Measurements from ENCODE around the gene EP400. TPM values are rescaled to one million over a fixed set of nuclear protein-coding genes. Genes with fewer than 3 reads are reported as not detected.
"Not testable (repeated sequence)": the region's sequence is repeated elsewhere in the genome, so short reads cannot be mapped to it uniquely, and the experiment has no call there.

EP400 gene
- total and polyA plus RNA-seq, 2 of the 4 experiments (the other 2 are of a cell fraction) = 4.3 to 11.4 TPM

DNA sequence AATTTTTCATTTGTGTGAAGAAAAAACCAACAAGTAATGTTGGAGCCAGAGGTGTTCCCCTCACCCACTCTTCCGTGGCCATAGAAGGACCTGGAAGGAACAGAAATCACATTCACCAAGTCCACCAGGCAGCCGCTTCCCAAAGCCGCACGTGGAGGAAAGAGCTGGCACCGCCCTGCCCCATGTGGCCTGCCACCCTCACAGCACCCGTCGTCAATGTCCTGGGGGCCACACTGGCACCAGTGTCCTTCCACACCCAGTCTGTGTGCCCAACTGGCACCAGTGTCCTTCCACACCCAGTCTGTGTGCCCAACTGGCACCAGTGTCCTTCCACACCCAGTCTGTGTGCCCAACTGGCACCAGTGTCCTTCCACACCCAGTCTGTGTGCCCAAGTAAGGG, 130.8 kb downstream of the EP400 start:
- H4K5ac ChIP-seq (ENCODE audit: low read depth, low read length); H2AK9ac ChIP-seq (replicated peaks; ENCODE audit: low read depth, low read length, poor library complexity); BruUV-seq (replicated peaks); H3K27ac ChIP-seq (ENCODE audit: insufficient read depth, low read length); H3K4ac ChIP-seq (ENCODE audit: low read depth, low read length); H2BK20ac ChIP-seq (ENCODE audit: low read depth, low read length); H2BK120ac ChIP-seq (ENCODE audit: low read depth, low read length); dilution Hi-C loops (cut with HindIII; ENCODE audit: low sequenced_read_pairs, unreplicated experiment); H3K14ac ChIP-seq (replicated peaks; ENCODE audit: low read depth, low read length); H3K9me3 ChIP-seq (ENCODE audit: control insufficient read depth, insufficient read depth, low read length); H4K8ac ChIP-seq (ENCODE audit: low read depth in 2 of 2, low read length in 2 of 2); DNase-seq; H3K18ac ChIP-seq (ENCODE audit: low read depth, low read length); H3K23ac ChIP-seq (ENCODE audit: low read depth, low read length); H2AFZ ChIP-seq (replicated peaks; ENCODE audit: low read length, poor library complexity); H3K9me1 ChIP-seq (ENCODE audit: insufficient read depth, low read length); H2BK5ac ChIP-seq (ENCODE audit: low read depth, low read length, poor library complexity, severe bottlenecking); H2AK5ac ChIP-seq (ENCODE audit: low read depth, low read length); in situ Hi-C loops (cut with MboI; ENCODE audit: low sequenced_read_pairs); ATAC-seq (ENCODE audit: low read depth); CTCF ChIA-PET; POLR2A ChIA-PET (ENCODE audit: unreplicated experiment); H4K91ac ChIP-seq (ENCODE audit: insufficient read depth, low read depth, low read length); H4K20me1 ChIP-seq (ENCODE audit: insufficient read depth, low read length); H3K4me3 ChIP-seq (ENCODE audit: insufficient read depth, low read depth, low read length); H3K56ac ChIP-seq (ENCODE audit: extremely low read depth, insufficient read depth, low read length); H3K9ac ChIP-seq (ENCODE audit: low read depth, low read length); H3K4me2 ChIP-seq (ENCODE audit: low read depth, low read length); intact Hi-C loops (cut with micrococcal nuclease); H2BK15ac ChIP-seq (ENCODE audit: low read depth, low read length); H3K27me3 ChIP-seq (ENCODE audit: control insufficient read depth, insufficient read depth, low read length): not testable (repeated sequence)
- Histone ChIP-seq H3K36me3 (ENCODE audit: control insufficient read depth, insufficient read depth, low read length) (peaks cover 23% of the 10 kb centered on the region), H3K4me1 (ENCODE audit: control insufficient read depth, insufficient read depth, low read length) (peaks cover 10% of the 10 kb centered on the region), H3K79me1 (ENCODE audit: low read depth in 1 of 2, low read length in 2 of 2) (peaks cover 4 to 21% of the 10 kb centered on the region in 2 experiments; a peak in 3 of 4 replicates)
- 94% methylated on average over 5 of the region's 7 CpGs; no CpG with 5 or more reads in 1 of the 2 experiments for WGBS, 2 experiments (ENCODE audit: extremely low coverage in 2 of 2, insufficient read length in 1 of 2)
